H9 (cell line): ENCODE data around the gene SLC35A1. TPM values are rescaled to one million over a fixed set of nuclear protein-coding genes. Genes with fewer than 3 reads are reported as not detected.

Experiments
- DNase-seq: peaks from one replicate; pipeline ENCODE4 v3.0.0-alpha.2; 2017
- H2AFZ ChIP-seq: one replicate; pipeline ENCODE4 v1.6.1; 2013; ENCODE audit warnings: mild to moderate bottlenecking, low read length, control low read depth, moderate library complexity
- H2AK5ac ChIP-seq: 2 replicates; pipeline ENCODE4 v1.6.1; 2013; ENCODE audit warnings: low read length, control low read depth, mixed read lengths; ENCODE audit not compliant: insufficient read length
- H2BK120ac ChIP-seq: one replicate; pipeline ENCODE4 v1.6.1; 2013; ENCODE audit warnings: low read depth, mild to moderate bottlenecking, low read length, control low read depth, inconsistent platforms; ENCODE audit not compliant: poor library complexity, severe bottlenecking
- H2BK12ac ChIP-seq: 2 replicates; pipeline ENCODE4 v1.6.1; 2013; ENCODE audit warnings: low read length, control low read depth, mixed read lengths, low read depth; ENCODE audit not compliant: insufficient read length
- H2BK15ac ChIP-seq: 2 replicates; pipeline ENCODE4 v1.6.1; 2013; ENCODE audit warnings: low read depth, low read length, control low read depth
- H2BK20ac ChIP-seq: one replicate; pipeline ENCODE4 v1.6.1; 2013; ENCODE audit warnings: low read depth, mild to moderate bottlenecking, low read length, control low read depth, inconsistent platforms; ENCODE audit not compliant: poor library complexity, severe bottlenecking
- H2BK5ac ChIP-seq: 2 replicates; pipeline ENCODE4 v1.6.1; 2013; ENCODE audit warnings: low read length, control low read depth, mixed read lengths; ENCODE audit not compliant: insufficient read length
- H3K14ac ChIP-seq: 2 replicates; pipeline ENCODE4 v1.6.1; 2013; ENCODE audit warnings: low read length, control low read depth; ENCODE audit not compliant: insufficient read depth
- H3K18ac ChIP-seq: 2 replicates; pipeline ENCODE4 v1.6.1; 2013; ENCODE audit warnings: low read depth, mild to moderate bottlenecking, mixed read lengths, low read length, control low read depth; ENCODE audit not compliant: insufficient read length
- H3K23ac ChIP-seq: 2 replicates; pipeline ENCODE4 v1.6.1; 2013; ENCODE audit warnings: low read length, control low read depth, mixed read lengths, low read depth; ENCODE audit not compliant: insufficient read length
- H3K23me2 ChIP-seq: 2 replicates; pipeline ENCODE4 v1.6.1; 2013; ENCODE audit warnings: low read depth, mild to moderate bottlenecking, mixed read lengths, low read length, control low read depth; ENCODE audit not compliant: insufficient read length, poor library complexity, severe bottlenecking
- H3K27ac ChIP-seq: 2 replicates; pipeline ENCODE4 v1.5.1; 2013; ENCODE audit warnings: low read length, control low read depth, mixed read lengths, low read depth; ENCODE audit not compliant: insufficient read length
- H3K27me3 ChIP-seq: 2 replicates; pipeline ENCODE4 v1.6.1; 2013; ENCODE audit warnings: low read length, control low read depth, inconsistent platforms; ENCODE audit not compliant: insufficient read depth
- H3K4ac ChIP-seq: 2 replicates; pipeline ENCODE4 v1.6.1; 2013; ENCODE audit warnings: low read depth, mild to moderate bottlenecking, control low read depth, inconsistent platforms, low read length, moderate library complexity
- H3K4me1 ChIP-seq: 2 replicates; pipeline ENCODE4 v1.6.1; 2013; ENCODE audit warnings: low read length, control low read depth, inconsistent platforms; ENCODE audit not compliant: insufficient read depth
- H3K4me2 ChIP-seq: 2 replicates; pipeline ENCODE4 v1.6.1; 2013; ENCODE audit warnings: low read length, control low read depth, mixed read lengths; ENCODE audit not compliant: insufficient read length, insufficient read depth
- H3K56ac ChIP-seq: 2 replicates; pipeline ENCODE4 v1.6.1; 2013; ENCODE audit warnings: low read depth, mild to moderate bottlenecking, mixed read lengths, low read length, control low read depth; ENCODE audit not compliant: insufficient read length
- H3K79me1 ChIP-seq: 2 replicates; pipeline ENCODE4 v1.6.1; 2013; ENCODE audit warnings: low read depth, mild to moderate bottlenecking, moderate library complexity, low read length, control low read depth, inconsistent platforms; ENCODE audit not compliant: insufficient read depth, poor library complexity, severe bottlenecking
- H3K79me2 ChIP-seq: 2 replicates; pipeline ENCODE4 v1.6.1; 2013; ENCODE audit warnings: low read length, control low read depth, inconsistent platforms; ENCODE audit not compliant: insufficient read depth
- H3K9ac ChIP-seq: 2 replicates; pipeline ENCODE4 v1.6.1; 2013; ENCODE audit warnings: low read length, control low read depth, mixed read lengths; ENCODE audit not compliant: insufficient read length; ENCODE audit errors: extremely low read depth
- H3K9me3 ChIP-seq: one replicate; pipeline ENCODE4 v1.6.1; 2013; ENCODE audit warnings: low read depth, low read length, inconsistent platforms; ENCODE audit not compliant: control insufficient read depth
- H3T11ph ChIP-seq: one replicate; pipeline ENCODE4 v1.6.1; 2013; ENCODE audit warnings: mild to moderate bottlenecking, low read length, control low read depth, inconsistent platforms
- H4K20me1 ChIP-seq: one replicate; pipeline ENCODE4 v1.6.1; 2013; ENCODE audit not compliant: control insufficient read depth, insufficient read length, insufficient read depth
- H4K5ac ChIP-seq: 2 replicates; pipeline ENCODE4 v1.6.1; 2013; ENCODE audit warnings: low read depth, mild to moderate bottlenecking, mixed read lengths, low read length, control low read depth; ENCODE audit not compliant: insufficient read length
- H4K8ac ChIP-seq: replicated peaks from 2 replicates; pipeline ENCODE4 v1.6.1; 2013; ENCODE audit warnings: low read length, control low read depth, mixed read lengths, low read depth; ENCODE audit not compliant: insufficient read length
- H4K91ac ChIP-seq: 2 replicates; pipeline ENCODE4 v1.6.1; 2013; ENCODE audit warnings: low read depth, mild to moderate bottlenecking, moderate library complexity, mixed read lengths, low read length, control low read depth; ENCODE audit not compliant: insufficient read length
- H3K27ac Mint-ChIP-seq, 3 experiments: 2 replicates in 2 of 3; 3 replicates in 1 of 3; pipeline ENCODE4 v1.8.0; 2020 to 2021; ENCODE audit warnings: mixed read lengths in 3 of 3, mild to moderate bottlenecking in 1 of 3, moderate library complexity in 1 of 3
- H3K27me3 Mint-ChIP-seq: 2 replicates; pipeline ENCODE4 v1.8.0; 2021; ENCODE audit warnings: low read depth, mild to moderate bottlenecking, moderate library complexity, mixed read lengths
- H3K36me3 Mint-ChIP-seq, 3 experiments: 2 replicates in 2 of 3; 3 replicates in 1 of 3; pipeline ENCODE4 v1.8.0; 2020 to 2021; ENCODE audit warnings: low read depth in 3 of 3, mixed read lengths in 3 of 3; ENCODE audit not compliant: insufficient read depth in 1 of 3
- H3K4me1 Mint-ChIP-seq, 2 experiments: 2 replicates each; pipeline ENCODE4 v1.8.0; 2020; ENCODE audit warnings: mixed read lengths in 2 of 2
- H3K4me3 Mint-ChIP-seq, 2 experiments: 2 replicates in 1 of 2; 3 replicates in 1 of 2; pipeline ENCODE4 v1.8.0; 2020 to 2021; ENCODE audit warnings: mild to moderate bottlenecking in 2 of 2, mixed read lengths in 2 of 2, moderate library complexity in 1 of 2
- H3K9me3 Mint-ChIP-seq, 2 experiments: 2 replicates in 1 of 2; 3 replicates in 1 of 2; pipeline ENCODE4 v1.8.0; 2020; ENCODE audit warnings: mild to moderate bottlenecking in 2 of 2, mixed read lengths in 2 of 2, moderate library complexity in 1 of 2
- WGBS: extraction: QIAGEN DNeasy Blood & Tissue Kit; methylation state at CpG from one replicate; pipeline ENCODE4 v1.1.7; 2013; ENCODE audit warnings: missing lambda C conversion rate, low lambda C conversion rate, mixed read lengths; ENCODE audit not compliant: insufficient read length; ENCODE audit errors: extremely low coverage; 5-methylcytosine and 5-hydroxymethylcytosine counted together
- long read RNA-seq: library from polyadenylated mRNA; unstranded; transcript quantifications from one replicate; pipeline ENCODE4 v2.0.0, GENCODE V29; 2020
- total RNA-seq: library from RNA; stranded (reverse); gene quantifications from 2 replicates; pipeline ENCODE4 v1.2.1, GENCODE V29; 2021
- TF ChIP-seq, protein P1 (sequence below): fragments of 200-600 bp; sonication (generic); conservative IDR thresholded peaks from 3 replicates; pipeline ENCODE4 v1.8.0; 2021; ENCODE audit warnings: antibody characterized with exemption, mild to moderate bottlenecking

Gene SLC35A1
- 6.1 and 7.1 TPM in 2 replicates for total RNA-seq
- long read RNA-seq, transcript SLC35A1-201 (8 exons, 1,851 nt) = major isoform, 49 of 56 reads
- long read RNA-seq, partial matches to known transcripts = 5 of 56 reads
- long read RNA-seq, other reads (novel, unspliced or antisense) = 1 of 56 reads

GRCh38 chr6:87472525-87473418 lies at the start of gene SLC35A1:
Gene SLC35A1, plus strand, starts transcription at chr6:87472974. Its CDS starts 30 bp downstream, at chr6:87473004.
- peak within 1 kb of the TSS; percentile 97 to 99 for H3K4me3 Mint-ChIP-seq
- peaks cover 7 to 9% of the 10 kb centered on the region in 2 experiments for H3K4me1 Mint-ChIP-seq
- Histone ChIP-seq H3K56ac (no peak within 1 kb of the TSS), H2BK120ac (no peak within 1 kb of the TSS), H2BK20ac (no peak within 1 kb of the TSS), H2BK15ac (no peak within 1 kb of the TSS; the same call in 1 of the 2 replicates), H4K91ac (no peak within 1 kb of the TSS), H3K4me1 (peaks cover 4% of the 10 kb centered on the region; the same call in 1 of the 2 replicates), H3K27ac (no peak within 1 kb of the TSS), H4K5ac (no peak within 1 kb of the TSS), H2BK5ac (no peak within 1 kb of the TSS), H3K79me1 (no peaks in the 10 kb centered on the region), H3K23ac (no peak within 1 kb of the TSS), H3K4ac (no peak within 1 kb of the TSS), H3K23me2 (peaks cover 8% of the 10 kb centered on the region), H3K4me2 (peak within 1 kb of the TSS; percentile 94), H2AFZ (peak within 1 kb of the TSS; percentile 92), H3T11ph (no peak within 1 kb of the TSS), H3K79me2 (no peaks in the 10 kb centered on the region), H3K14ac (peak within 1 kb of the TSS; percentile 84), H3K9ac (peak within 1 kb of the TSS; percentile 66), H2BK12ac (no peak within 1 kb of the TSS), H3K27me3 (no peaks in the 10 kb centered on the region), H3K9me3 (no peaks in the 10 kb centered on the region), H4K20me1 (no peaks in the 10 kb centered on the region), H2AK5ac (no peak within 1 kb of the TSS), H4K8ac (no peak within 1 kb of the TSS), H3K18ac (no peak within 1 kb of the TSS)
- WGBS = no CpG with 5 or more reads among the region's 70 CpGs
- H3K36me3 Mint-ChIP-seq = no peaks in the 10 kb centered on the region
- no peaks in the 10 kb centered on the region for H3K9me3 Mint-ChIP-seq
- H3K27ac Mint-ChIP-seq = peak within 1 kb of the TSS; percentile 97 to 98 (median 98)
- DNase-seq = peak; percentile 82
- TF ChIP-seq, protein P1, sequence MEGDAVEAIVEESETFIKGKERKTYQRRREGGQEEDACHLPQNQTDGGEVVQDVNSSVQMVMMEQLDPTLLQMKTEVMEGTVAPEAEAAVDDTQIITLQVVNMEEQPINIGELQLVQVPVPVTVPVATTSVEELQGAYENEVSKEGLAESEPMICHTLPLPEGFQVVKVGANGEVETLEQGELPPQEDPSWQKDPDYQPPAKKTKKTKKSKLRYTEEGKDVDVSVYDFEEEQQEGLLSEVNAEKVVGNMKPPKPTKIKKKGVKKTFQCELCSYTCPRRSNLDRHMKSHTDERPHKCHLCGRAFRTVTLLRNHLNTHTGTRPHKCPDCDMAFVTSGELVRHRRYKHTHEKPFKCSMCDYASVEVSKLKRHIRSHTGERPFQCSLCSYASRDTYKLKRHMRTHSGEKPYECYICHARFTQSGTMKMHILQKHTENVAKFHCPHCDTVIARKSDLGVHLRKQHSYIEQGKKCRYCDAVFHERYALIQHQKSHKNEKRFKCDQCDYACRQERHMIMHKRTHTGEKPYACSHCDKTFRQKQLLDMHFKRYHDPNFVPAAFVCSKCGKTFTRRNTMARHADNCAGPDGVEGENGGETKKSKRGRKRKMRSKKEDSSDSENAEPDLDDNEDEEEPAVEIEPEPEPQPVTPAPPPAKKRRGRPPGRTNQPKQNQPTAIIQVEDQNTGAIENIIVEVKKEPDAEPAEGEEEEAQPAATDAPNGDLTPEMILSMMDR = no peak; the same call in 2 of the 3 replicates
- H3K27me3 Mint-ChIP-seq = no peaks in the 10 kb centered on the region
